Mammary epithelial cell (primary cell): ENCODE results near the gene ROBO4.

Experiments
- EZH2 ChIP-seq: IDR thresholded peaks from 2 replicates; pipeline ENCODE4 v1.6.1; 2012; ENCODE audit warnings: low read length, inconsistent platforms, borderline replicate concordance
- TF ChIP-seq, protein P1 (sequence below), 2 donors: IDR thresholded peaks in 1 of 2; conservative IDR thresholded peaks in 1 of 2; 2 replicates each; pipeline ENCODE4 v1.5.1; 2011 to 2012; ENCODE audit warnings: inconsistent platforms in 2 of 2, low read length in 2 of 2, mild to moderate bottlenecking in 2 of 2, control low read depth in 1 of 2, low read depth in 1 of 2; ENCODE audit not compliant: insufficient read depth in 1 of 2; ENCODE audit errors: extremely low read depth in 1 of 2

DNA sequence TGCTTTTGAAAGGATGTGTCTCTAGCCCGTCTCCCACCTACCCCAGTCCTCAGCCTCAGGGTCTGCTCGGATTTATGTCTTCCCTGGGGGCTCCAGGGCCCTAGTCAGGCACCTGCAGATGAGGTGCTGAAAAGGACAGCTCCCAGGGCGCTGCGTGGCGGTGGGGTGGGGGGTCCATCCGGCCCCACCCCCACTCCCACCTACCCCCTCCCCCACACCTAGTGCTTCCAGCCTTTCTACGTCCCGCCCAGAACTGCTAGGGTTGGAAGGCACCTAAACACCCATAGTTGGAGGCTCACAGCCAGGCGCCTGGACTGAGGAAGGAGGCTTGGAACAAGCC, 33.9 kb downstream of the ROBO4 start:
- TF ChIP-seq, protein P1, sequence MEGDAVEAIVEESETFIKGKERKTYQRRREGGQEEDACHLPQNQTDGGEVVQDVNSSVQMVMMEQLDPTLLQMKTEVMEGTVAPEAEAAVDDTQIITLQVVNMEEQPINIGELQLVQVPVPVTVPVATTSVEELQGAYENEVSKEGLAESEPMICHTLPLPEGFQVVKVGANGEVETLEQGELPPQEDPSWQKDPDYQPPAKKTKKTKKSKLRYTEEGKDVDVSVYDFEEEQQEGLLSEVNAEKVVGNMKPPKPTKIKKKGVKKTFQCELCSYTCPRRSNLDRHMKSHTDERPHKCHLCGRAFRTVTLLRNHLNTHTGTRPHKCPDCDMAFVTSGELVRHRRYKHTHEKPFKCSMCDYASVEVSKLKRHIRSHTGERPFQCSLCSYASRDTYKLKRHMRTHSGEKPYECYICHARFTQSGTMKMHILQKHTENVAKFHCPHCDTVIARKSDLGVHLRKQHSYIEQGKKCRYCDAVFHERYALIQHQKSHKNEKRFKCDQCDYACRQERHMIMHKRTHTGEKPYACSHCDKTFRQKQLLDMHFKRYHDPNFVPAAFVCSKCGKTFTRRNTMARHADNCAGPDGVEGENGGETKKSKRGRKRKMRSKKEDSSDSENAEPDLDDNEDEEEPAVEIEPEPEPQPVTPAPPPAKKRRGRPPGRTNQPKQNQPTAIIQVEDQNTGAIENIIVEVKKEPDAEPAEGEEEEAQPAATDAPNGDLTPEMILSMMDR (conservative IDR thresholded peaks at IDR 0.05 in 1 of 2, IDR thresholded peaks at IDR 0.05 in 1 of 2; ENCODE audit: extremely low read depth in 1 of 2, insufficient read depth in 1 of 2, low read depth in 1 of 2, low read length in 2 of 2), result no peak
- TF ChIP-seq EZH2, result no peak
